Memory B cell (primary cell): ENCODE results near the gene SCN3A.

Source experiments
- ATAC-seq: fragments of 150-1000 bp; cut with Tn5 transposase; 2 replicates; pipeline ENCODE4 v1.10.0; 2021; ENCODE audit warnings: low read depth, mild to moderate bottlenecking, moderate library complexity
- DNase-seq, 2 donors: peaks; one replicate each; pipeline ENCODE4 v3.0.0; 2022; ENCODE audit warnings: low spot score in 2 of 2
- H3K27ac Mint-ChIP-seq: one replicate; pipeline ENCODE4 v1.8.0; 2022; ENCODE audit warnings: mild to moderate bottlenecking, moderate library complexity, mixed read lengths
- H3K27me3 Mint-ChIP-seq: one replicate; pipeline ENCODE4 v1.8.0; 2022; ENCODE audit warnings: mixed read lengths
- H3K36me3 Mint-ChIP-seq: one replicate; pipeline ENCODE4 v1.8.0; 2022; ENCODE audit warnings: mild to moderate bottlenecking, mixed read lengths
- H3K4me1 Mint-ChIP-seq: one replicate; pipeline ENCODE4 v1.8.0; 2022; ENCODE audit warnings: mixed read lengths
- H3K4me3 Mint-ChIP-seq: one replicate; pipeline ENCODE4 v1.8.0; 2022; ENCODE audit warnings: mild to moderate bottlenecking, moderate library complexity, mixed read lengths
- H3K9me3 Mint-ChIP-seq: one replicate; pipeline ENCODE4 v1.8.0; 2022; ENCODE audit warnings: mixed read lengths

Gene SCN3A

DNA sequence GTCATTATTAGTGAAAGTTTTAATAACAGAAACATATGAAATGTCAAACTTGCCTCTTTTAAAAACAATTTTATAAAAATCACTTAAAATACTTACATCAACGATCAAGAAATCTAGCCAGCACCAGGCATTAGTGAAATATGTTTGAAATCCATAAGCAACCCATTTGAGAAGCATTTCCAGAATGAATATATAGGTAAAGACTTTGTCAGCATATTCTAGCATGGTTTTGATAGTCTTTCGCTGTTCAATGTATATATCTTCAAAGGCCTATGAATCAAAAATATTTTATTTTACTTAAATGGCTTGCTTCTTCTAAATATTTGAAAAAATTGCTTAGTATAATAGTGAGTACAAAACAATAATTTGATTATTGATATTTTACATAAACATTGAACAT is 91.1 kb downstream of the SCN3A start:
- Mint-ChIP-seq H3K4me3 (no peak overlapping the region), H3K27me3 (peaks cover 2% of the 10 kb centered on the region), H3K36me3 (no peaks in the 10 kb centered on the region), H3K9me3 (no peaks in the 10 kb centered on the region), H3K4me1 (no peaks in the 10 kb centered on the region), H3K27ac (no peak overlapping the region)
- no peak for ATAC-seq
- no peak for DNase-seq

GRCh38 chr2:165112133-165112573 is 91.7 kb downstream of the SCN3A start:
- Mint-ChIP-seq H3K36me3 (no peaks in the 10 kb centered on the region), H3K4me3 (no peak overlapping the region), H3K9me3 (no peaks in the 10 kb centered on the region), H3K4me1 (no peaks in the 10 kb centered on the region), H3K27ac (no peak overlapping the region), H3K27me3 (peaks cover 2% of the 10 kb centered on the region)
- no peak for ATAC-seq
- no peak for DNase-seq

DNA sequence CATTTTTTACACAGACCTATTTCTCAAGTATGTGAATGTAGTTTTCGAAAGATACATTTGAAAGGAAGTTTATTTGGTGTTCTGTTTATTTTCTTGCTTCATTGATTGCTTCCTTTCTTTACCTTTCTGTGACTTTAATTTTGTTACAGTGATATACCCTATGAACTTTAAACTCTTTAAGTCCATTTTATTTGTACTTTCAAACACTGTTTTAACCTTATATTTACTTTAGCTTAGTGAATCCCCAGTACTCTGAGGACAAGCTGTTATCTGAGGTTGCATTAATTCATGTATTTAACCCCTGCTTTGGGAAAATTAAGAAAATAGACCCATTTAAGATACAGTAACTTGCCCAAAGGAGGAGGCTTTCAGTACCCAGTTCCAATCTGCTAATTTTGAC is 93.5 kb downstream of the SCN3A start:
- Mint-ChIP-seq H3K4me3 (no peak overlapping the region), H3K27me3 (peaks cover 2% of the 10 kb centered on the region), H3K36me3 (no peaks in the 10 kb centered on the region), H3K9me3 (no peaks in the 10 kb centered on the region), H3K27ac (no peak overlapping the region), H3K4me1 (no peaks in the 10 kb centered on the region)
- DNase-seq = no peak
- no peak for ATAC-seq

DNA sequence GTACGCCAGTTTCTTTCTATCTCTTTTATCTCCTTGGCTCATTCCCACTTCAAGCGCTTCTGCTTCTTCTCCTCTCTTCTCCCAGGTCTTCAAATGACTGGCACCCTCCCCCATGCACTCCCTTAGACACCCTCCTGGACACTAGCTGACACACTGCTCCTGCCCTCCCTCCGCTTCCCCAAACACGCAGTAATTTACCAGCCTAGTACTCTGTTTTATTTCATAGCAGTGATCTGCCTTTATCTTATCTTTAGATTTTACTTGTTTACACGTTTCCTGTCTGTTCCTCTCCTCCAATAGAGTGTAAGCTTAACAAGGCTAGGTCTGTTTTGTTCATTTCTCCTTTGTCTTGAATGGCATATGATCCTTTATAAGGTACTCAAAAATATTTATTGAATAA is 93.9 kb downstream of the SCN3A start:
- Mint-ChIP-seq H3K36me3 (no peaks in the 10 kb centered on the region), H3K27ac (no peak overlapping the region), H3K27me3 (peaks cover 2% of the 10 kb centered on the region), H3K4me3 (no peak overlapping the region), H3K9me3 (no peaks in the 10 kb centered on the region), H3K4me1 (no peaks in the 10 kb centered on the region)
- ATAC-seq (no peak), DNase-seq (no peak)

- Mint-ChIP-seq H3K4me1 (no peaks in the 10 kb centered on the region), H3K27ac (no peak overlapping the region), H3K36me3 (no peaks in the 10 kb centered on the region), H3K27me3 (peaks cover 2% of the 10 kb centered on the region), H3K4me3 (no peak overlapping the region), H3K9me3 (no peaks in the 10 kb centered on the region)
- ATAC-seq = no peak
- DNase-seq = no peak
These were observed 97.9 kb downstream of the SCN3A start for GRCh38 chr2:165105926-165106325.

- Mint-ChIP-seq H3K4me1 (no peaks in the 10 kb centered on the region), H3K27me3 (no peaks in the 10 kb centered on the region), H3K36me3 (no peaks in the 10 kb centered on the region), H3K27ac (no peak overlapping the region), H3K9me3 (peaks cover 3% of the 10 kb centered on the region), H3K4me3 (no peak overlapping the region)
- ATAC-seq = no peak
- DNase-seq = no peak
These were observed 115.6 kb downstream of the SCN3A start for GRCh38 chr2:165087933-165088901.

DNA sequence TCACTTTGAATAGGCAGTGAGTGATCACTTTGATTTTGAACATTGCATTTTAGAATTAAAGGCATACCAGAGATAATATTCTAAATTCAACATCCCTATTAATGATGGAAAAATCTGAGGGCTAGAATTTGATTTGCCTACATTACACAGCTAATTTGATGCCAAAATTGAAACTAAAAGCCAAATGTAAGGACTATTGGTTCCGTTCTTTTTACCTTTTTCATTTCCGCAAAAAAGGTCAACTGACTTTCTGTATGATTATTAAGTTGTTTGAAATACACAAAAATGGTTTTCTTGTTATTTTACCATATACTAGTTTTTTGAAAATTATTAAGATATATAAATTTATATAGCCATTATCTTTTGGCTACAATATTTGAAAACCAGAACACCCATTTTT is 117.5 kb downstream of the SCN3A start:
- DNase-seq = no peak
- no peaks in the 10 kb centered on the region for H3K4me1 Mint-ChIP-seq
- ATAC-seq = peak; percentile 19
- no peaks in the 10 kb centered on the region for H3K27me3 Mint-ChIP-seq
- peaks cover 10% of the 10 kb centered on the region for H3K9me3 Mint-ChIP-seq
- H3K36me3 Mint-ChIP-seq = no peaks in the 10 kb centered on the region
- H3K4me3 Mint-ChIP-seq = no peak overlapping the region
- no peak overlapping the region for H3K27ac Mint-ChIP-seq

DNA sequence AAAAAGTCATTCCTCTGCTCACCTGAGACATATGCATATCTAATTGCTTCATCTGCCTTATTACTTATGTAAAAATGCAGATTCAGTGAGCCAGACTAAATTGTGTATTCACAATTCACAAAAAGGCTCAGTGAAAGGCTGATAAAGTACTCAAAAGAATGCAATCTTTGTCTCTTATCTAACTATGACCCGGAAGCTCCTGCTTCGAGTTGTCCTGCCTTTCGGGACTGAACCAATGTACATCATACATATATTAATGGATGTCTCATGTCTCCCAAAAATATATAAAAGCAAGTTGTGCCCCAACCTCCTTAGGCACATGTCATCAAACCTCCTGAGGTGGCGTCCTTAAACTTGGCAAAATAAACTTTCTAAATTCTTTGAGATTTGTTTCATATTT is 120.5 kb downstream of the SCN3A start:
- DNase-seq (no peak), ATAC-seq (no peak)
- H3K27ac Mint-ChIP-seq = no peak overlapping the region
- H3K36me3 Mint-ChIP-seq = peaks cover 3% of the 10 kb centered on the region
- no peak overlapping the region for H3K4me3 Mint-ChIP-seq
- peaks cover 10% of the 10 kb centered on the region for H3K9me3 Mint-ChIP-seq
- no peaks in the 10 kb centered on the region for H3K27me3 Mint-ChIP-seq
- no peaks in the 10 kb centered on the region for H3K4me1 Mint-ChIP-seq

DNA sequence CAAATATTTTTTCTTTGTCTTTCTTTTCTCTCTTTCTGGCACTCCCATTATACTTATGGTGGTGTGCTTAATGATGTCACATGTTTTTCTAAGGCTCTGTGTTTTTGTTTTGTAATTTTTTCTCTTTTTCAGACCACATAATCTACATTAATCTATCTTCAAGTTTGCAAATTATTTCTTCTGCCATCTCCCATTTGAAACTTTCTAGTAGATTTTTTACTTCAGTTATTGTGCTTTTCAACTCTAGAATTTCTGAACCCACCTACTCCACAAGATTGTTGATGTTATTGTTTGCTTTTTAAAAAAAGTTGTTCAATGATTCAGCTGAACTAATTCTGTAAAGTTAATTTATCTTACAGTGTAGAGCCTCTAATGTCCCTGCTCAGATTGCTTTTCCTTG is 121.4 kb downstream of the SCN3A start:
- H3K4me1 Mint-ChIP-seq = no peaks in the 10 kb centered on the region
- H3K4me3 Mint-ChIP-seq = no peak overlapping the region
- peaks cover 10% of the 10 kb centered on the region for H3K9me3 Mint-ChIP-seq
- no peaks in the 10 kb centered on the region for H3K27me3 Mint-ChIP-seq
- no peak for ATAC-seq
- no peak for DNase-seq
- H3K27ac Mint-ChIP-seq = no peak overlapping the region
- H3K36me3 Mint-ChIP-seq = peaks cover 3% of the 10 kb centered on the region

DNA sequence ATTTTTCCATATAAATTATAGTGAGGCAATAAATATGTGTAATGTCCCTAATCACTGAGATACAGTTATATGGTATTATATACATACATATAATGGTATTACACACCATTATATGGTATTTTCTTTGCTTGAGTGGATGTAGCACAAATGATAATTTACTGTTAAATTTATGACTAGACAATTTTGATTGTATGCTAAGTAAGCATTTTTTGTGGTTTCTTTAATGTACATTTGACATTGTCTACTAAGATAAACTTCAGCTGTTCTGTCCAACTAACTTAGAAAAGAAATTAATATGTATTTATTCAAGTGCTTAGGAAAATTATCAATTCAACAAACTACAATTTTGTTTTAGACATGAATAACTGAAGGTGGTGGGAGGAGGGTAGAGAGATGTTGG is 122.6 kb downstream of the SCN3A start:
- no peak overlapping the region for H3K27ac Mint-ChIP-seq
- H3K9me3 Mint-ChIP-seq = peaks cover 10% of the 10 kb centered on the region
- no peak overlapping the region for H3K4me3 Mint-ChIP-seq
- H3K36me3 Mint-ChIP-seq = peaks cover 3% of the 10 kb centered on the region
- no peak for ATAC-seq
- DNase-seq = no peak
- H3K27me3 Mint-ChIP-seq = no peaks in the 10 kb centered on the region
- no peaks in the 10 kb centered on the region for H3K4me1 Mint-ChIP-seq

- no peak for ATAC-seq
- peaks cover 7% of the 10 kb centered on the region for H3K9me3 Mint-ChIP-seq
- no peaks in the 10 kb centered on the region for H3K27me3 Mint-ChIP-seq
- no peak overlapping the region for H3K27ac Mint-ChIP-seq
- H3K4me3 Mint-ChIP-seq = no peak overlapping the region
- H3K36me3 Mint-ChIP-seq = peaks cover 3% of the 10 kb centered on the region
- no peak for DNase-seq
- H3K4me1 Mint-ChIP-seq = no peaks in the 10 kb centered on the region
These were observed 124.4 kb downstream of the SCN3A start for GRCh38 chr2:165079432-165079831.

- H3K9me3 Mint-ChIP-seq = peaks cover 9% of the 10 kb centered on the region
- ATAC-seq (no peak), DNase-seq (no peak)
- H3K36me3 Mint-ChIP-seq = peaks cover 3% of the 10 kb centered on the region
- no peaks in the 10 kb centered on the region for H3K27me3 Mint-ChIP-seq
- H3K4me3 Mint-ChIP-seq = no peak overlapping the region
- H3K4me1 Mint-ChIP-seq = no peaks in the 10 kb centered on the region
- H3K27ac Mint-ChIP-seq = no peak overlapping the region
These were observed 124.9 kb downstream of the SCN3A start for GRCh38 chr2:165078913-165079312.

- H3K36me3 Mint-ChIP-seq = no peaks in the 10 kb centered on the region
- no peak overlapping the region for H3K4me3 Mint-ChIP-seq
- no peak overlapping the region for H3K27ac Mint-ChIP-seq
- peaks cover 4% of the 10 kb centered on the region for H3K9me3 Mint-ChIP-seq
- H3K4me1 Mint-ChIP-seq = no peaks in the 10 kb centered on the region
- H3K27me3 Mint-ChIP-seq = no peaks in the 10 kb centered on the region
- ATAC-seq (no peak), DNase-seq (no peak)
These were observed 129.0 kb downstream of the SCN3A start for GRCh38 chr2:165074884-165075283.

DNA sequence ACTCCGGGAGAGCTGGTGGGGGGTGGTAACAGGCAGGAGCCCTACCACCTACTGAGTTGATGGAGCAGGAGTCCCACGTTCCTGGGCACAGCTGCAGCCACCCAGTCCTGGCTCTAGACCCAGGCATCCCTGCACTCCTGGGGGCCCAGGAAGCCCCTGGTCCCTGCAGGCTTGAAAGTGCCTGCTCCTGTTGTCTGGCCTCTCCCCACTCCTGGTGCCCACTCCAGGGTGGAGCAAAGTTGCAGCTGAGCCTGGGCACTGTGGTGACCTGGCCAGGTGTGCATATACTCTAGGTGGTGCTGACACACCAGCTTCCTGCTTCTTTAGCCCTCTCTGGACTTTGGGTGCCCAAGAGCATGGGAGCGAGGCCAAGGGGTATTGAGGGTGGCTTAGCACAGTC is 129.5 kb downstream of the SCN3A start:
- DNase-seq (no peak), ATAC-seq (no peak)
- H3K27ac Mint-ChIP-seq = no peak overlapping the region
- H3K9me3 Mint-ChIP-seq = peaks cover 4% of the 10 kb centered on the region
- H3K27me3 Mint-ChIP-seq = peaks cover 2% of the 10 kb centered on the region
- no peaks in the 10 kb centered on the region for H3K4me1 Mint-ChIP-seq
- H3K4me3 Mint-ChIP-seq = no peak overlapping the region
- no peaks in the 10 kb centered on the region for H3K36me3 Mint-ChIP-seq

GRCh38 chr2:165070076-165070475 is 133.8 kb downstream of the SCN3A start:
- no peak overlapping the region for H3K4me3 Mint-ChIP-seq
- no peaks in the 10 kb centered on the region for H3K36me3 Mint-ChIP-seq
- H3K4me1 Mint-ChIP-seq = no peaks in the 10 kb centered on the region
- DNase-seq (no peak), ATAC-seq (no peak)
- H3K27me3 Mint-ChIP-seq = peaks cover 4% of the 10 kb centered on the region
- no peak overlapping the region for H3K27ac Mint-ChIP-seq
- H3K9me3 Mint-ChIP-seq = peaks cover 4% of the 10 kb centered on the region
